ENCODE data around the gene ACLY.
A peak's percentile ranks its signal among the peaks of the same experiment; 100 is the strongest.

Gene ACLY

DNA sequence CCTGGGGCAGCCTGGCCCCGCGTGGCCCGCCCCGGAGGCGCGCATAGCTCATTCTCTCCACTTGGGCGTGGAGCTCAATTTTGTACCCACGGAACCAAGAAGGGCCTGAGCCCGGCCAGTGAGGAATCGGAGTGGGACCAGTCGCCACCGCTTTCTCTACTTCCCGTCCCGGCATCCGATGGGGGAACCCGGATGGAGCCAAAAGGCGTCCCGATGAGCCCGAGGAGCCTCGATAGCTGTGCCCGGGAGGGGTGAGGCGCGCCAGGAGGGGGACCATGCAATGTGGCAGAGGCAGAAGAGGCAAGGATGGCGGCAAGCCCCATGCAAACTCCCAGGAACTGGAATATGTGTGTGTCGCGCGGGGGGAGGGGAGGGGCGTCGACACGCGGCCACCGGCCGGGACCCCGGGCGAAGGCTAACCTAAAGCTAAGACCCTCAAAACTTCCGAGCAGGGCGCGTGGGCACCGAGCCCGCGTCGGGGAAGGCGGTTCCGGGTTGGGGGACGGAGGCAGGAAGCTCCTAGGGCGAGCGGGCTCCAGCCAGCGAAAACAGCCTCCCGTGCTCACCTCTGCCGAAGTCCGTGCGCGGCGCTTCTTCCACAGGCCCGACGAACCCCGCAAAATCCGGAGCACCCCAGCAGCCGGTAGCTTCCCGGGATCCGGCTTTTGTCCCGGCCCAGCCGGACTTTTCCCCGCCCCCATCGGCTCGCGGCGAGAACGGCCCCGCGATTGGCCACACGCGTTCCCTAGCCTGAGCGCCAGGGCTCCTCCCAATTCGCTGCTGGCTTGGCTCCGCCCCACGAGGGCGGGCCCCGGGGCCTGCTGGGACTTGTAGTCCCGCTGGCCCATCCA is at the start of gene ACLY:
ACLY (minus strand) TSS at position 638 of the 851 bp plus-strand sequence. CDS start 5,078 bp downstream, outside the sequence.
- peak; percentile 74 for DNase-seq (ENCODE audit: low read depth, low spot score)
- H3K27ac ChIP-seq: peak within 1 kb of the TSS; percentile 69

DNA sequence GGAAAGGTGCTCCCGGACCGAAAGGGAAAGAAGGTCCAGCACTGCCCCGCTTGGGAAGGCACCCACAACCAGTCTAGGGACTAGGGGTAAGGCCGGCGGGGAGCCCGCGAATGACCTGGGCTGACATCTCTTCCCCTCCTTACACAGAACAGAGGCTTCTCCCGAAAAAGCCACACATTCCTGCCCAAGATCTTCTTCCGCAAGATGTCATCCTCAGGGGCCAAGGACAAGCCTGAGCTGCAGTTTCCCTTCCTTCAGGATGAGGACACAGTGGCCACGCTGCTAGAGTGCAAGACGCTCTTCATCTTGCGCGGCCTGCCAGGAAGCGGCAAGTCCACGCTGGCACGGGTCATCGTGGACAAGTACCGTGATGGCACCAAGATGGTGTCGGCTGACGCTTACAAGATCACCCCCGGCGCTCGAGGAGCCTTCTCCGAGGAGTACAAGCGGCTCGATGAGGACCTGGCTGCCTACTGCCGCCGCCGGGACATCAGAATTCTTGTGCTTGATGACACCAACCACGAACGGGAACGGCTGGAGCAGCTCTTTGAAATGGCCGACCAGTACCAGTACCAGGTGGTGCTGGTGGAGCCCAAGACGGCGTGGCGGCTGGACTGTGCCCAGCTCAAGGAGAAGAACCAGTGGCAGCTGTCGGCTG is 49.3 kb upstream of the ACLY start:
- DNase-seq (ENCODE audit: low read depth, low spot score): no peak
- H3K27ac ChIP-seq: no peak overlapping the region

DNA sequence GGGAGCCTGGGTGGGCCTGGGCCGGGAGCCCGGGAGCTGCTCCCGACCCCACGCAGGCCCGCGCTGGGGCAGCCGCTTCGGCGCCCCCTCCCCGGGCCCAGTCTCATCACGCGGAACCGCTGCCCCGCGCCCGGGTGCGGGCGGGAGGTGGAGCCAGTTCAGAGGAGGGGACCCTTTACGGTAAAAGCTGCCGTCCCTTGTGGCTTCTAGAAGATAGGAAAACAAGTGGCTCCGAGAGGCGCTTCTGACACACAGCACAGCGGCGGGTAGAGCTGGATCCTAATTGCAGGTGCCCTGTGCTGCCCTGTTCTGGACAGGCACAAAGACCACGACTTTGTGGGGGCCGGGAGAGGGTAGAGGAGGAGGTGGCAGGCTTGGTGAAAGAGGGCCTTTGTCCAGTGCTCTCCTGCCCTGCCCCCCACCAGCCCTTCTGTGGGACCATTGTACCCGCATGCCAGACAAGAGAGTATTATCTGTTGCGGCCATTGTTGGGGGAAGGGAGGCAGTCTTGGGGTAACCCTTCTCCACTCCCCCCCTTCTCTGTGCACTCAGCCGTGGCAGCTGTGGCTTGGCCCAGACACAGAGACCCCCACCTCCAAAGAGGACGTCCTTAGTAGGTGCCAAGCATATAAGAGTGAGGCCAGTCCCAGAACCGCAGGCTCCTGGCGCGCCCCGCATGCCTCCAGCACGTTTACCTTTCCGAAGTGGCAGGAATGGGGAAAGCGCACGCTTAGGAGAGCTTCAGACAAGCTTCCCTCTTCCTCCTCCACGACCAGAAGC is 48.6 kb upstream of the ACLY start:
- DNase-seq (ENCODE audit: low read depth, low spot score): no peak
- H3K27ac ChIP-seq: peak overlapping the region; percentile 75

DNA sequence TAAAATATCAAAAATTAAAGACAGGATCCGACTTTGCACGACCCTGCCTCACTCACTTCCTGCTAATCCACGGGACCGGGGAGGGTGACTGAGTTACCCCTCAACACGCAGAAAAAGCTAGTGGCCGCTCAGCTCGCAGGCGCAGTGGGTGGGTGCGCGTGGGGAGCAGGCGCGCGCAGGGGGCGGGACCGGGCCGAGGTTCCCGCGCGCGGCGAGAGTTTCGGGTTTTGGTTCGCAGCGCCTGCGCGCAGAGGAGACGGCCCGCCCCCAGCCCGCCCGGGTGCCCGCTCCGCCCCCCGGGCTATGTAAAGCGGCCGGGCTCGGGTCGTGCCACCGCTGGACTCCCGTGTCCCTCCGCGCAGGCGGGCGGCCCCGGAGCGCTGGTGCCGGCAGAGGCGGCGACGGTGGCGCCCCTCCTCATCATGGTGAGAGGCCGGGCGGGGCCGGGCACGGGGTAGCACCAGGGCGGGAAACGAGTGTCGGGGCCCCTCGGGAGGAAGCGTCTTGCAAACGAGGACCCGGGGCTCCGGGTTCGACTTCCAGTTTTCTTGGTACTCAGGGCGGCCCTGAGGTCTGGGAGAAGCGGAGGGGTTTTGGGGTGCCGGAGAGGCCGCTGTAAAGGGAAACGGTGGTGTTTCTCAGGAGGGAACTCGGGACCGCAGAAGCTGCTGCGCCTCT is 47.9 kb upstream of the ACLY start, which contains the start of gene CNP:
CNP (plus strand) TSS at position 333 of the 678 bp plus-strand sequence; CDS start at position 423, 90 bp downstream.
- peak within 1 kb of the TSS; percentile 75 for H3K27ac ChIP-seq
- DNase-seq (ENCODE audit: low read depth, low spot score): peak; percentile 54

DNA sequence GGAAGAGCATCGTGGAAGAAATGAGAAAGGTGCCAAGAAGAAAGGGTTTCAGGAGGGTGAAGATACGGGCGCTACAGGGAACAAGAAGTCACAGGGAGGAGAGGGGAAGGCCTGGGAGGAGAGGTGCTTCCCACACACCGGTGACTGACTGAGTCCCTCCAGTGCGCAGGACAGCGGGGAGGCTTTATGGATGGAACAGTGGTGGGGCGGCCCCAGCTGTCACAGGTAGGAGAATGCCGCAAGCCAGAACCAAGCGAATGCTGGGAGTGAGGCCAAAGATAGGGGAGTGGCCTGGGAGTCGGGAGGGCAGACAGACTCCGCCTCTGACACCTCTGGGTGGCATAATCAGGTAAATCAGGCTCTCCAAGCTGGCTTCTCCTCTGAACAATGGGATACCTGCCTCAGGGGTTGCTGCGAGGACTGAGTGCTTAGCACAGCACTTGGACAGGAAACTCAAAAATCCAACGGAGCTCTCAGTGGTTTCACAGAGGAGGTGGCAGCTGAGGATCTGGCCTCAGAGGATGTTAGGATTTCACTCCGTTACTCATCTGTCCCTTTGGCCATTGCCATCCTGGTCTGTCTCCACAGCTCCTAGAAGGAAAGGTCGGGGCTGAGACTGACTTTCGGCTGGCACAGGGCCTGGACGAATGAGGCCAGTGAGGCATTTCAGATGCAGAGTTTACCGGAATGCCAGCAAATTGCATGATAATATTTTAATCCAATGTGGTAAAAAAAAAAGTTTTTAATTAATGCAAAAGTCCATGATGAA is 47.1 kb upstream of the ACLY start:
- peak; percentile 81 for DNase-seq (ENCODE audit: low read depth, low spot score)
- H3K27ac ChIP-seq: peak overlapping the region; percentile 75

DNA sequence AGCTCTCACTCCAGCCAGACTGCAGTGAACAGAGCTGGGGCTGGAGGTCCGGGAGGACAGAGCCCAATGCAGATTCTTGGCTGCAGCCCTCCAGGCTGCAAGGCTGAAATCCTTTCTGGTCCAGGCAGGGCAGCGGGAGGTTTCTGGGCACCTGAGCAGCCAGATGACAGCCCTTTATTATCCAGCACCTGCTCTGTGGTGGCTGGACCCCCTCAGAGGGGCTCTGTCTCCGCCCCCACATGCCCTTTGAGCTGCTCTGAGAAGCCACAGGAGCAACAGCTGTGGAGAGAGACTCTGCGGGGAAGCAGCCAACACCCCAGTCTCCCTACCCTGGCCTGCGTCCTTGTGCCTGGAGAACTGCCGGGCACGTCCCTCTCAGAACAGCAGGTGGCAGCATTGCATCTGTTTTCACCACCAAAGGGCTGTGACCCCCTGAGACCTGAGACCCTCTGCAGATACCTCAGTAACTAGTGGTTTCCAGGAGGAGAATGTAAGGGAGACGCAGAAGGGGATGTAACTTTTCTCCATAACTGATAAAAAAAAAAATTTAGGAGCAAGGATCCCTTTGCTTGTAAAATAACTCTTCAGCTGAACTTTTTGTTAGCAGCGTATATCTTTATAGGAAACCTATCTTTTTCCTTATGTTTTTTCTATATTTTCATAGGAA is 44.1 kb upstream of the ACLY start:
- no peak for DNase-seq (ENCODE audit: low read depth, low spot score)

DNA sequence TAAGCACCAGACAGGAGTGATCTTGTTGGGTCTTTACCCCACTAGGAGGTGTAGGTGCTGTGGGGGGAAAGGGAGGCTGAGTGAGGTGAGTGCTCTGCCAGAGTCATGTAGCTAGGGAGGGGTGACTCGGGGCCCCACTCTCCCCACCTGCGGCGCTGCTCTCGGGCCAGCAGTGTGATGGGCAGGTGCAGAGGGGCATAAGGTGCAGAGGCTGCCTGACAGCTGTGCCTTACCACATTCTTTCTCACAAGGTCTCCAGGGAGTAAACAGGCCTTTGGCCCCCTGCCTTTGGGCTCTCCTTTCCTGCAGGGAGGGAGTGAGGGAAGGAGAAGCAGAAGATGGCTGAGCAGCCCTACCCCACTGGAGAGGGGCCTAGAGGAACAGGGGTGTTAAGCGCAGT is 43.4 kb upstream of the ACLY start:
- no peak overlapping the region for H3K27ac ChIP-seq
- no peak for DNase-seq (ENCODE audit: low read depth, low spot score)

More for the DNA sequence above, 44.1 kb upstream of the ACLY start:
- no peak overlapping the region for H3K27ac ChIP-seq

DNA sequence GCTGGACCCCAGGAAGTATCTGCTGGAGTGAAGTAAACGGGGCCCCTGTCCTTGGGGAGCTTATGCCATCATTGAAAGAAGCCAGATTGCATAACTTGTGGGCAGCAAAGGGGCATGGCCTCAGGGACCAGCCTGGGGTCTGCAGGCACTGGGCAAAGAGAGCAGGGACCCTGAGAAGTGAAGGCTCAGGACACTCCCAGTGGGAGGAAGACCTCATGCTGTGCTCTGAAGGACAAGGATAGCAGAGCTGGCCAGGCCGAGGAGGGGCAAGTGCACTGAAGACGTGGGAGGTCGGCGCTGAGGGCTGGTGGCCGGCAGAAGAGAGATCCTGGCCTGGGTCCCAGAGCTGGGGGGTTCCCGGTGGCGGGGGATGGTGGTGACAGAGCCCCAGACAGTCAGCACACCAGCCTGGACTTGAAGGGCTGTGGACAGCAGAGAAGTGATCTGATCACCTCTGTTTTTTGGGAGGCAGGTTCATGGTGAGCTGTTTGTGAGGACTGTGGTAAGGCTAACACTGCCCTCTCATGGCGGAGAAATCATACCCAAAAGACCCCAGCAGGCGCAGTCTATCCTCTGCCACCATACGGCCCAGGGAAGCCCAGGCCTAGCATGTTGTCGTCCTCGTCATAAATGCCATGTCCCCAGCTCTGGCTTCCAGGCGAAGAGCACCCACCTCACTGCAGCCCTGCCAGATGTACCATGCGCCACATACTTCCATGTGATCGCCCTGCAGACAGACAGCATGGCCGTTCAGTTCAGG is 40.8 kb upstream of the ACLY start:
- H3K27ac ChIP-seq: no peak overlapping the region
- no peak for DNase-seq (ENCODE audit: low read depth, low spot score)

DNA sequence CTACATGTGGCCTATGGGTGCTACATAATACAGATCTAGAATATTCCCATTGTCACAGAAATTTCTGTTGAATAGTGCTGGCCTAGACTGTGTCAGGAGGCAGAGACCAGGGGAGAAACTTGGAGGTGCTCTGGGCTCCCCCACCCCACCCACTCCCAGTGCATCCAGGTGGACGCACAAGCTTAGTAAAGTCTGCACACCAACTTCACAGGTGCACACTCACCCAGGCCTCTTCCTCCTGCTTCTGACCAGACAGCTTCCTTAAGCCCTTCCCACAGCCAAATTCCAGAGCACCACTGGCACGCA is 40.2 kb upstream of the ACLY start:
- no peak for DNase-seq (ENCODE audit: low read depth, low spot score)
- H3K27ac ChIP-seq: no peak overlapping the region

DNA sequence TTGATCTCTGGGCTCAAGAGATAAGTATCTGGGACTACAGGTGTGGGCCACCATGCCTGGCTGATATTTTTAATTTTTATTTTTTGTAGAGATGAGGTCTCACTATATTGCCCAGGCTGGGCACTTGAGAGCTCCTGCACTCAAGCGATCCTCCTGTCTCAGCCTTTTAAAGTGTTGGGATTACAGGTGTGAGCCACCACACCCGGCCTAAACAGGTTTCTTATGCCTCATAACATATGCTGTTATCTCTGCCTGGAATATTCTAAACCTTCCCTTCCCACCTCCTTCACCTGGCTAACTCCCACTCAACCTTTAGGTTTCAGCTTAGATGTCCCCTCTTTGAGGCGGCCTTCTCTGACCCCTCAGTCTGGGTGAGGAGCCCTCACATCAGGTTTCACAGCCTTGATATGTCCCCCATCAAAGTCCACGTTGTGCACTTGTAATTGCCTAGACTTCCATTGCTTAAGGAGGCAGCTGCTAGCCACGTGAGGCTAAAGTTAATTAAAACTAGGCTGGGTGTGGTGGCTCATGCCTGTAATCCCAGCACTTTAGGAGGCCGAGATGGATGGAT is 39.2 kb upstream of the ACLY start:
- H3K27ac ChIP-seq: no peak overlapping the region
- DNase-seq (ENCODE audit: low read depth, low spot score): no peak

DNA sequence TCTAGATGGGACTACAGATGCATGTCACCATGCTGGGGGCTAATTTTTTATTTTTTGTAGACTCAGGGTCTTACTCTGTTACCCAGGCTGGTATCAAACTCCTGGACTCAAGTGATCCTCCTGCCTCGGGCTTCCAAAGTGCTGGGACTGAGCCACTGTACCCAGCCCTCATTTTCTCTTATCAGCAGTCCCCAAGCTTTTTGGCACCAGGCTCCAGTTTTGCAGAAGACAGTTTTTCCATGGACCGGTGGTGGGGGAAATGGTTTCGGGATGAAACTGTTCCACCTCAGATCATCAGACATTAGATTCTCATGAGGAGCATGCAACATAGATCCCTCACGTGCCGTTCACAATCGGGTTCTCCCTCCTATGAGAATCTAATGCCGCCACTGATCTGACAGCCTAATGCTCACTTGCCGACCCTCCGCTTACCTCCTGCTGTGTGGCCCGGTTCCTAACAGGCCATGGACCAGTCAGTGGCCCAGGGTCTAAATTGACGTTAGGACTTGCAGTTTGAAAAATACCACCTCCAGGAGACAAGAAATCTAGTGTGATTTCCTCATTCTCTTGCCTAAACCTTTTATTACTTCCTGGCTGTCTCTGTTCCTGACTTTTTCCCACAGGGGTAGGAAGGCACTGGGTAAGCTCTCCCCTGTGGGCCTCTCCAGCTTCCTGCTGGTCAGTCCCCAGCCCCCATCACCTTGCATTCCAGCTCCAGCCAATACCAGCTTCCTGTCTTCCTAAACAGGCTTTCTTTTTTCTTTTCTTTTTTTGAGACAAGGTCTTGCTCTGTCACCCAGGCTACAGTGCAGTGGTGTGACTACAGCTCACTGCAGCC is 38.5 kb upstream of the ACLY start:
- no peak overlapping the region for H3K27ac ChIP-seq
- DNase-seq (ENCODE audit: low read depth, low spot score): no peak

DNA sequence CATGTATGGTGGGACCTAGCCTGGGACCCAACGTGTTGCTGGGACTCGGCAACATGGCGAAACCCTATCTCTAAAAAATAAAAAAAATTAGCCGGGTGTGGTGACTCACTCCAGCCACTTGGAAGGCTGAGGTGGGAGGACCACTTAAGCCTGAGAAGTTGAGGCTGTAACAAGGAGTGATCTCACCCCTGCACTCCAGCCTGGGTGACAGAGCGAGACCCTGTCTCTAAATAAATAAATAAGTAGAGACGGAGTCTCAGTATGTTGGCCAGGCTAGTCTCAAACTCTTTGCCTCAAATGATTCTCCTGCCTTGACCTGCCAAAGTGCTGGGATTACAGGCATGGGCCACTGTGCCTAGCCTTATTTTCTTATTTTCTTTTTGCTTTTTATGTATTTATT is 37.8 kb upstream of the ACLY start:
- no peak for DNase-seq (ENCODE audit: low read depth, low spot score)
- no peak overlapping the region for H3K27ac ChIP-seq

DNA sequence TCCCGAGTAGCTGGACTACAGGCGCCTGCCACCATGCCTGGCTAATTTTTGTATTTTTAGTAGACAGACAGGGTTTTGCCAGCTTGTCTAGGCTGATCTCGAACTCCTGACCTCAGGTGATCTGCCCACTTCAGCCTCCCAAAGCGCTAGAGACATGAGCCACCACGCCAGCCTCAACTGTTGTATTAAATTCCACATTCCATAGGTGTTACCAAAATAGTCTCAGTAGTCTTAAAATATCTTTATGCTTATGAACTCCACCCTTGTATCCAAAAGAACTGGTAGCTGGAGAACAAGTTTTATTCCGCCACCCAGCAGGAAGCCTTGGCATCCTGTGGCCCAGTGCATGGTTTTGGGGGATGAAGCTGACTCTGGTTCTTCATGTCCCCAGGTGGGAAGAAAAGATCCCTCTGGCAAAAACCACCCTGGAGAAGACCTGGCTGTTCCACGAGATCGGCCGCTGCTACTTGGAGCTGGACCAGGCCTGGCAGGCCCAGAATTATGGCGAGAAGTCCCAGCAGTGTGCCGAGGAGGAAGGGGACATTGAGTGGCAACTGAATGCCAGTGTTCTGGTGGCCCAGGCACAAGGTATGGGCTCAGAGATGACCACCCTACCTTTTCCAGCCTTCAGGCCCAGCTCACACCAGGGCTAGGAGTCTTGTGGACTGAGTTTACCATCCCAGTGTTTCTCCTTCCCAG is 30.2 kb upstream of the ACLY start:
- no peak for DNase-seq (ENCODE audit: low read depth, low spot score)

DNA sequence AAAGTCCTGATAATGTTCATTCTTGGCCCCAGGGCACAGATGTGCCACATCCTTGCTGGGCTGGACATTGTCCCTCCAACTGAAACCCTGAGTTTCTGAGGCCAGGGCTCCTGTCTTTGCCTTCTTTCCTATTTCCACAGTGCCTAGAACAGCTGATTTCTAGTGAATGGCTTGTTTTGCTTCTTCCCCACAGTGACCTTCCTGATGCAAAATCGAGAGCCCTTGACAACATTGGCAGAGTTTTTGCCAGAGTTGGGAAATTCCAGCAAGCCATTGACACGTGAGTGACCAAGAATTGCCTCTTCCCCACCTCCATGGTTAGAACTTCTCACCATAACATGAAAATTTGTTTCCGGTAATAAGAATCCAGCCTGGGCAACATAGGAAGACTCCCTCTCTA is 26.2 kb upstream of the ACLY start:
- H3K27ac ChIP-seq: no peak overlapping the region
- DNase-seq (ENCODE audit: low read depth, low spot score): no peak

More for the DNA sequence above, 30.2 kb upstream of the ACLY start:
- H3K27ac ChIP-seq: no peak overlapping the region

DNA sequence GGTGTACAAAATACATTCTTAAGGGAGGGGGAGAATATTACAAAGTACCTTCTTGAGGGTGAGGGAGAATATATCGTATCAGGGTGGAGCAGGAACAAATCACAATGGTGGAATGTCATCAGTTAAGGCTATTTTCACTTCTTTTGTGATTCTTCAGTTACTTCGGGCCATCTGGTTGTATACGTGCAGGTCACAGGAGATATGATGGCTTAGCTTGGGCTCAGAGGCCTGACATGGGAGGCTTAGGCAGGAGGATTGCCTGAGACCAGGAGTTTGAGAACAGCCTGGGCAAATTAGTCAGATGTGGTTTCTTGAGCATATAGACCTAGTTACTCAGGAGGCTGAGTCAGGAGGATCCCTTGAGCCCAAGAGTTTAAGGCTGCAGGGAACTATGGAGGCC is 24.7 kb upstream of the ACLY start:
- no peak for DNase-seq (ENCODE audit: low read depth, low spot score)

DNA sequence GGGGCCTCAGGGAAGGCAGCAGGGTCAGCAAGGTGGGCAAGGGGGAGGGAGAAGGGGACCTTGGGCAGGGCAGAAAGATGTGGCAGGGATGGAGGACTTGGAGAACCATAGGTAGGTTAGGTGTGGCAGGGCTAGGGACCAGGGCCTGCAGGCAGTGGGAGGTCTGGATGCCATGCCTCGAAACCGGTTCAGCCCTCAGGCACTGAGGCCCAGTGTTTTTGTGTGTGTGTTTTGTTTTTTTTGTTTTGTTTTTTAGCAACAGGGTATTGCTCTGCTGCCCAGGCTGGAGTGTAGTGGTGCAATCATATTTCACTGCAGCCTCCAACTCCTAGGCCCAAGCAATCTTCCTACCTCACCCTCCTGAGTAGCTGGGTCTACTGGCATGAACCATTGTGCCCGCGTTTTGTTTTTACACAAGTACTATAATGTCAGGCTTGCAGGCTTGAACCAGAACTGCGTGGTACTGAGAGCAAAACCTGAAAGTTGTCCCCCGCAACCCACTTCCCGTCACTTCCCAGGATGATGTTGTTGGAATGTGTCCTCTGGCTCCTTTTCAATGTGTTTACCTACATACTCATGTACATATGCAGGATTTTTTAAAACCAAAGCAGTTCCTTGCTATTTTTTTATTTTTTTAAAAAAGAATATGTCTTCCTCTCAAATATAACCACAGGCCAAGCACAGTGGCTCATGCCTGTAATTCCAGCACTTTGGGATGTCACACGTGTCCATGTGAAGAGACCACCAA is 24.0 kb upstream of the ACLY start:
- DNase-seq (ENCODE audit: low read depth, low spot score): no peak
- no peak overlapping the region for H3K27ac ChIP-seq

More for the DNA sequence above, 24.7 kb upstream of the ACLY start:
- H3K27ac ChIP-seq: no peak overlapping the region

Data from epithelial cell of prostate (primary cell).